Mesenchymal stem cell (in vitro differentiated cells and primary cell): ENCODE results near the gene TRNT1.

Experiments
- DNase-seq: peaks from one replicate; pipeline ENCODE4 v3.0.0-alpha.2; 2013
- H2AFZ ChIP-seq: one replicate; pipeline ENCODE4 v1.6.1; 2013; ENCODE audit warnings: low read depth, mild to moderate bottlenecking, control low read depth, inconsistent platforms, low read length, moderate library complexity
- H2AK5ac ChIP-seq: 2 replicates; pipeline ENCODE4 v1.6.1; 2013; ENCODE audit warnings: low read length, moderate library complexity, mild to moderate bottlenecking, inconsistent platforms; ENCODE audit not compliant: severe bottlenecking
- H2BK120ac ChIP-seq: one replicate; pipeline ENCODE4 v1.6.1; 2013; ENCODE audit warnings: low read depth, mild to moderate bottlenecking, inconsistent platforms, low read length, moderate library complexity
- H2BK12ac ChIP-seq, 2 experiments: one replicate each; pipeline ENCODE4 v1.6.1; 2013; ENCODE audit warnings: inconsistent platforms in 2 of 2, low read length in 2 of 2, mild to moderate bottlenecking in 2 of 2, moderate library complexity in 2 of 2, control low read depth in 1 of 2
- H2BK15ac ChIP-seq: one replicate; pipeline ENCODE4 v1.6.1; 2013; ENCODE audit warnings: mild to moderate bottlenecking, low read depth, inconsistent platforms; ENCODE audit not compliant: poor library complexity, severe bottlenecking
- H2BK5ac ChIP-seq: 2 replicates; pipeline ENCODE4 v1.6.1; 2013; ENCODE audit warnings: low read depth, mild to moderate bottlenecking, low read length, control low read depth, inconsistent platforms; ENCODE audit not compliant: poor library complexity, severe bottlenecking
- H3K14ac ChIP-seq, 2 experiments: one replicate each; pipeline ENCODE4 v1.6.1; 2013; ENCODE audit warnings: inconsistent platforms in 2 of 2, low read length in 2 of 2, control low read depth in 1 of 2, mild to moderate bottlenecking in 1 of 2, moderate library complexity in 1 of 2
- H3K18ac ChIP-seq, 2 experiments: one replicate each; pipeline ENCODE4 v1.6.1; 2013; ENCODE audit warnings: inconsistent platforms in 2 of 2, low read length in 2 of 2, control low read depth in 1 of 2, low read depth in 1 of 2, mild to moderate bottlenecking in 1 of 2
- H3K23ac ChIP-seq, 2 experiments: one replicate each; pipeline ENCODE4 v1.6.1; 2013; ENCODE audit warnings: inconsistent platforms in 2 of 2, low read length in 2 of 2, mild to moderate bottlenecking in 2 of 2, moderate library complexity in 2 of 2, control low read depth in 1 of 2
- H3K27ac ChIP-seq: 2 replicates; pipeline ENCODE4 v1.5.1; 2013; ENCODE audit warnings: mild to moderate bottlenecking, moderate library complexity, low read length, control low read depth, inconsistent platforms; ENCODE audit not compliant: poor library complexity, severe bottlenecking
- H3K27me3 ChIP-seq, 2 experiments: 2 replicates each; pipeline versions ENCODE4 v1.6.1 to v1.7.0; 2013; ENCODE audit warnings: low read length in 2 of 2, mild to moderate bottlenecking in 2 of 2, moderate library complexity in 2 of 2, control low read depth in 1 of 2, inconsistent platforms in 1 of 2; ENCODE audit not compliant: control insufficient read depth in 1 of 2, insufficient read depth in 1 of 2
- H3K36me3 ChIP-seq, 2 experiments: 2 replicates each; pipeline versions ENCODE4 v1.6.1 to v1.7.0; 2013; ENCODE audit warnings: low read length in 2 of 2, control low read depth in 1 of 2, inconsistent platforms in 1 of 2, low read depth in 1 of 2, mild to moderate bottlenecking in 1 of 2; ENCODE audit not compliant: insufficient read depth in 2 of 2, control insufficient read depth in 1 of 2
- H3K4ac ChIP-seq, 2 experiments: one replicate each; pipeline ENCODE4 v1.6.1; 2013; ENCODE audit warnings: inconsistent platforms in 2 of 2, low read length in 2 of 2, mild to moderate bottlenecking in 2 of 2, moderate library complexity in 2 of 2, control low read depth in 1 of 2, low read depth in 1 of 2
- H3K4me1 ChIP-seq: 2 replicates; pipeline ENCODE4 v1.6.1; 2013; ENCODE audit warnings: low read depth, low read length, control low read depth; ENCODE audit not compliant: control insufficient read depth, insufficient read depth
- H3K4me2 ChIP-seq: 2 replicates; pipeline ENCODE4 v1.6.1; 2013; ENCODE audit warnings: low read length, mild to moderate bottlenecking, inconsistent platforms; ENCODE audit not compliant: poor library complexity, severe bottlenecking
- H3K4me3 ChIP-seq, 2 experiments: 2 replicates each; pipeline versions ENCODE4 v1.5.1 to v1.7.0; 2013; ENCODE audit warnings: low read length in 2 of 2, mild to moderate bottlenecking in 2 of 2, control low read depth in 1 of 2, low read depth in 1 of 2; ENCODE audit not compliant: insufficient read depth in 1 of 2
- H3K79me1 ChIP-seq: replicated peaks from 2 replicates; pipeline ENCODE4 v1.6.1; 2013; ENCODE audit warnings: mild to moderate bottlenecking, control low read depth, low read length, inconsistent platforms; ENCODE audit not compliant: poor library complexity, severe bottlenecking
- H3K9ac ChIP-seq: 2 replicates; pipeline ENCODE4 v1.7.0; 2013; ENCODE audit warnings: mild to moderate bottlenecking, low read length, moderate library complexity
- H3K9me3 ChIP-seq: 2 replicates; pipeline ENCODE4 v1.7.0; 2013; ENCODE audit warnings: mild to moderate bottlenecking, low read length; ENCODE audit not compliant: control insufficient read depth
- H4K8ac ChIP-seq: one replicate; pipeline ENCODE4 v1.6.1; 2013; ENCODE audit warnings: inconsistent platforms, mild to moderate bottlenecking, low read length, moderate library complexity
- H4K91ac ChIP-seq: one replicate; pipeline ENCODE4 v1.6.1; 2013; ENCODE audit warnings: mild to moderate bottlenecking, low read length, inconsistent platforms
- WGBS: methylation state at CpG from one replicate; pipeline ENCODE4 v1.1.7; 2013; ENCODE audit warnings: mixed read lengths; 5-methylcytosine and 5-hydroxymethylcytosine counted together

Gene TRNT1

GRCh38 chr3:3189961-3190360 is 63.2 kb downstream of the TRNT1 start:
- Histone ChIP-seq H2BK15ac (no peak overlapping the region), H2BK5ac (no peak overlapping the region)
- 67% methylated on average over 1 of the region's 1 CpG for WGBS

GRCh38 chr3:3191675-3192285 is 65.0 kb downstream of the TRNT1 start:
- H3K27me3 ChIP-seq, result peaks cover 9 to 15% of the 10 kb centered on the region in 2 experiments
- H3K4me2 ChIP-seq, result no peak overlapping the region
- no peak overlapping the region for H3K27ac ChIP-seq
- no peaks in the 10 kb centered on the region for H3K79me1 ChIP-seq
- no peak overlapping the region for H3K4me3 ChIP-seq
- no peak overlapping the region for H2AFZ ChIP-seq
- no peak overlapping the region for H3K18ac ChIP-seq
- H2BK15ac ChIP-seq, result no peak overlapping the region
- no peaks in the 10 kb centered on the region for H3K36me3 ChIP-seq
- H3K9ac ChIP-seq, result no peak overlapping the region
- H4K91ac ChIP-seq, result no peak overlapping the region
- H3K23ac ChIP-seq, result no peak overlapping the region
- H4K8ac ChIP-seq, result no peak overlapping the region
- H2BK120ac ChIP-seq, result no peak overlapping the region
- H2BK5ac ChIP-seq, result no peak overlapping the region
- H3K14ac ChIP-seq, result no peak overlapping the region
- no peak overlapping the region for H2BK12ac ChIP-seq
- 13% methylated on average over 4 of the region's 4 CpGs for WGBS
- peaks cover 3% of the 10 kb centered on the region for H3K9me3 ChIP-seq
- no peak overlapping the region for H3K4ac ChIP-seq
- no peak overlapping the region for H2AK5ac ChIP-seq
- no peaks in the 10 kb centered on the region for H3K4me1 ChIP-seq
- DNase-seq, result peak; percentile 9

More at GRCh38 chr3:3189961-3190360, 63.2 kb downstream of the TRNT1 start:
- Histone ChIP-seq H3K14ac (no peak overlapping the region), H2AFZ (no peak overlapping the region), H3K36me3 (no peaks in the 10 kb centered on the region), H3K4me2 (no peak overlapping the region), H2BK120ac (no peak overlapping the region), H3K9ac (no peak overlapping the region), H4K8ac (no peak overlapping the region), H3K79me1 (no peaks in the 10 kb centered on the region), H4K91ac (no peak overlapping the region), H3K27me3 (peaks cover 9 to 15% of the 10 kb centered on the region in 2 experiments), H3K9me3 (peaks cover 6% of the 10 kb centered on the region), H2BK12ac (no peak overlapping the region), H3K27ac (no peak overlapping the region), H3K4me1 (no peaks in the 10 kb centered on the region), H3K18ac (no peak overlapping the region), H2AK5ac (no peak overlapping the region), H3K4me3 (no peak overlapping the region), H3K23ac (no peak overlapping the region), H3K4ac (no peak overlapping the region)
- DNase-seq, result no peak

GRCh38 chr3:3192286-3192675 is 65.5 kb downstream of the TRNT1 start:
- Histone ChIP-seq H3K4ac (no peak overlapping the region), H3K4me1 (no peaks in the 10 kb centered on the region), H2BK5ac (no peak overlapping the region), H3K18ac (no peak overlapping the region), H2AK5ac (no peak overlapping the region), H2BK12ac (no peak overlapping the region), H4K91ac (no peak overlapping the region), H3K36me3 (no peaks in the 10 kb centered on the region), H3K9ac (no peak overlapping the region), H2BK15ac (no peak overlapping the region), H3K4me2 (no peak overlapping the region), H2BK120ac (no peak overlapping the region), H2AFZ (no peak overlapping the region), H3K27ac (no peak overlapping the region), H3K9me3 (no peaks in the 10 kb centered on the region), H3K14ac (no peak overlapping the region), H4K8ac (no peak overlapping the region), H3K23ac (no peak overlapping the region), H3K27me3 (peaks cover 9 to 15% of the 10 kb centered on the region in 2 experiments), H3K4me3 (no peak overlapping the region), H3K79me1 (no peaks in the 10 kb centered on the region)
- DNase-seq, result no peak
- WGBS, result 2% methylated on average over 2 of the region's 2 CpGs

GRCh38 chr3:3194861-3195260 is 68.1 kb downstream of the TRNT1 start:
- H2BK120ac ChIP-seq, result no peak overlapping the region
- no peak overlapping the region for H2BK12ac ChIP-seq
- H3K36me3 ChIP-seq, result no peaks in the 10 kb centered on the region
- H3K4me1 ChIP-seq, result no peaks in the 10 kb centered on the region
- H3K14ac ChIP-seq, result no peak overlapping the region
- no peak overlapping the region for H3K4me2 ChIP-seq
- no peak overlapping the region for H3K23ac ChIP-seq
- no peaks in the 10 kb centered on the region for H3K79me1 ChIP-seq
- DNase-seq, result no peak
- H3K18ac ChIP-seq, result no peak overlapping the region
- H2BK5ac ChIP-seq, result no peak overlapping the region
- no peak overlapping the region for H3K9ac ChIP-seq
- H2AK5ac ChIP-seq, result no peak overlapping the region
- no peak overlapping the region for H2BK15ac ChIP-seq
- H3K27me3 ChIP-seq, result peaks cover 18 to 21% of the 10 kb centered on the region in 2 experiments
- H3K4me3 ChIP-seq, result no peak overlapping the region
- H4K8ac ChIP-seq, result no peak overlapping the region
- H3K27ac ChIP-seq, result no peak overlapping the region
- H3K4ac ChIP-seq, result no peak overlapping the region
- H3K9me3 ChIP-seq, result no peaks in the 10 kb centered on the region
- H2AFZ ChIP-seq, result no peak overlapping the region
- no peak overlapping the region for H4K91ac ChIP-seq
